ENCODE data around the gene GTF3C1. TPM values are rescaled to one million over a fixed set of nuclear protein-coding genes. Genes with fewer than 3 reads are reported as not detected.

GTF3C1 gene
- total RNA-seq, 6 experiments from 2014 or later: 66.6 to 86.1 (median 80.3) TPM

DNA sequence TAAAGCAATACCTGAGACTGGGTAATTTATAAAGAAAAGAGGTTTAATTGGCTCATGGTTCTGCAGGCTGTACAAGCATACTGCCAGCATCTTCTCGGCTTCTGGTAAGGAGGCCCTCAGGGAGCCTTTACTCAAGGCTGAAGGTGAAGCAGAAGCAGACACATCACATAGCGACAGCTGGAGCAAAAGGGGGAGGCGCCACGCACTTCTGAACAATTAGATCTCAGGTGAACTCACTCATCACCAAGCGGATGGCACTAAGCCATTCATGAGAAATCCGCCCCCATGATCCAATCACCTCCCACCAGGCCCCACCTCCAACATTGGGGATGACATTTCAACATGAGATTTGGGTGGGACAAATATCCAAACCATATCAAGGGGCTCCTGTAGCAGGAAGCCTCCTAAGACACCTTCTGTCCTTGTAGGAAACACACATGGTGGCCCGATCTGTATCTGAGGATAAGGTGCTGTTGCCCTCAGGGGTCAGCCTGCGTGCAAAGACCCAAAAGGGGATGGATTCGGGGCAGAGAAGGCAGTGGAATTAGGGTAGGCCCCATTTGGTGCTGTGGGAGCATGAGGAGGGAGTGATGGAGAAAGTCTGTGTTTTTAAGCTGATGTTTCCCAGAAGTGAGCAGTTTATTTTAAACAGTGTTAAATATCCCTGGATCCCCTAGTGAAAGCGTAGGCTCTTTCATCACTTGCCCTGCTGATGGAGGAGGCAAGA is 124.8 kb downstream of the GTF3C1 start:
- DNase-seq: no peak
- Mint-ChIP-seq H3K9me3 (peaks cover 32% of the 10 kb centered on the region), H3K4me1 (ENCODE audit: low read depth) (peaks cover 14% of the 10 kb centered on the region), H3K4me3 (no peak overlapping the region), H3K27me3 (ENCODE audit: insufficient read depth) (no peaks in the 10 kb centered on the region; the same call in 1 of the 2 replicates), H3K27ac (no peak overlapping the region), H3K36me3 (ENCODE audit: low read depth) (peaks cover 21% of the 10 kb centered on the region)
- TF ChIP-seq, protein P1, sequence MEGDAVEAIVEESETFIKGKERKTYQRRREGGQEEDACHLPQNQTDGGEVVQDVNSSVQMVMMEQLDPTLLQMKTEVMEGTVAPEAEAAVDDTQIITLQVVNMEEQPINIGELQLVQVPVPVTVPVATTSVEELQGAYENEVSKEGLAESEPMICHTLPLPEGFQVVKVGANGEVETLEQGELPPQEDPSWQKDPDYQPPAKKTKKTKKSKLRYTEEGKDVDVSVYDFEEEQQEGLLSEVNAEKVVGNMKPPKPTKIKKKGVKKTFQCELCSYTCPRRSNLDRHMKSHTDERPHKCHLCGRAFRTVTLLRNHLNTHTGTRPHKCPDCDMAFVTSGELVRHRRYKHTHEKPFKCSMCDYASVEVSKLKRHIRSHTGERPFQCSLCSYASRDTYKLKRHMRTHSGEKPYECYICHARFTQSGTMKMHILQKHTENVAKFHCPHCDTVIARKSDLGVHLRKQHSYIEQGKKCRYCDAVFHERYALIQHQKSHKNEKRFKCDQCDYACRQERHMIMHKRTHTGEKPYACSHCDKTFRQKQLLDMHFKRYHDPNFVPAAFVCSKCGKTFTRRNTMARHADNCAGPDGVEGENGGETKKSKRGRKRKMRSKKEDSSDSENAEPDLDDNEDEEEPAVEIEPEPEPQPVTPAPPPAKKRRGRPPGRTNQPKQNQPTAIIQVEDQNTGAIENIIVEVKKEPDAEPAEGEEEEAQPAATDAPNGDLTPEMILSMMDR (IDR thresholded peaks at IDR 0.05): no peak

DNA sequence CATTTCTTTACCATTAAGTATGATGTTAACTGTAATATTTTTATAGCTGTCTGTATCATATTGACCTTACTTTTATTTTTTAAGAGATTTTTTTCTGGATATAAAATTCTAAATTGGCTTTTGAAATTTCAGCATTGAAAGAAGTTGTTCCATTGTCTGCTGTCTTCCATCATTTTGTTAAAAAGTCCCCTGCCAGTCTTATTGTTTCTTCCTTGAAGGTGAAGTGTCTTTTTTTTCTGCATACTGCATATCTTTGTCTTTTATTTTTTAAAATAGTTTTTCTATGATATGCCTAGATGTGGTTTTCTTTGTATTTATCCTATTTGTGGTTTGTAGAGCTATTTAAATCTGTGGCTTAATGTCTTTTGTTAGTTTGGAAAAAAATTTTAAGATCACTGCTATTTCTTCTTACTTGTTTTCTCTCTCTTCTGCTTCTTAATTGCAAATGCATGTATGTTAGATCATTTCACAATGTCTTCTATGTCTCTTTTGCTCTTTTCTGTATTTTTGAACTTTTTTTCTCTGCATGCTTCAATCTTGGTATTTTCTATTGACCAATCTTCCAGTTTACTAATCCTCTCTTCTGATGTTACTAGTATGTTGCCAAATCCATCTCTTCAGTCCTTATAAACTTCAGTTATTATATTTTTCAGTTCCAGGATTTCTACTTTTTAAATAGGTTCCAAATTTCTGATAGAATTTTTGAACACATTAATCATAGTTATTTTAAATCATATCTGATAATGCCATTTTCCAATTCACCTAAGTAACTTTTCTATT is 127.6 kb downstream of the GTF3C1 start:
- TF ChIP-seq, protein P1 (IDR thresholded peaks at IDR 0.05): no peak
- peak; percentile 27 for DNase-seq
- peaks cover 21% of the 10 kb centered on the region for H3K36me3 Mint-ChIP-seq (ENCODE audit: low read depth)
- peaks cover 14% of the 10 kb centered on the region for H3K4me1 Mint-ChIP-seq (ENCODE audit: low read depth)
- H3K9me3 Mint-ChIP-seq: peaks cover 32% of the 10 kb centered on the region
- H3K27me3 Mint-ChIP-seq (ENCODE audit: insufficient read depth): no peaks in the 10 kb centered on the region; the same call in 1 of the 2 replicates
- H3K4me3 Mint-ChIP-seq: no peak overlapping the region
- no peak overlapping the region for H3K27ac Mint-ChIP-seq

DNA sequence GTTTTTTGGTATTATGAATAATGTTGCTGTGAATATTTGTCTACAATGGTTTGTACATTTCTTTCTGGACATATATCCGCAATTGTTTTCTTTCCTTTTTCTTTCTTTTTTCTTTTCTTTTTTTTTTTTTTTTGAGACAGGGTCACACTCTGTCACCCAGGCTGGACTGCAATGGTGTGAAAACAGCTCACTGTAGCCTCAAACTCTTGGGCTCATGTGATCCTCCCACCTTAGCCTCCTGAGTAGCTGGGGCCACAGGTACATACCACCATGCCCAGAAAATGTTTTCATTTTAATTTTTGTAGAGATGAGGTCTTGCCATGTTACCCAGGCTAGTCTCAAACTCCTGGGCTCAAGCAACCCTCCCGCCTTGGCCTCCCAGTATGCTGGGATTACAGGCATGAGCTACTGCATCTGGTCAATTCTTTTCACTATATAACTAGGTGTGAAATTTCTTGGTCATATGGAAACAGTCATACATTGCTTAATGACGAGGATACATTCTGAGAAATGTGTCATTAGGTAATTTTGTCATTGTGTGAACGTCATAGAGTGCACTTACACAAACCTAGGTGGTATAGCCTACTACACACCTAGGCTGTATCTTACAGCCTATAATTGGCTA is 132.6 kb downstream of the GTF3C1 start:
- TF ChIP-seq, protein P1 (IDR thresholded peaks at IDR 0.05): no peak
- Mint-ChIP-seq H3K27me3 (ENCODE audit: insufficient read depth) (no peaks in the 10 kb centered on the region), H3K4me1 (ENCODE audit: low read depth) (no peaks in the 10 kb centered on the region), H3K36me3 (ENCODE audit: low read depth) (peaks cover 22% of the 10 kb centered on the region), H3K4me3 (no peak overlapping the region), H3K9me3 (peaks cover 16% of the 10 kb centered on the region), H3K27ac (no peak overlapping the region)
- no peak for DNase-seq

DNA sequence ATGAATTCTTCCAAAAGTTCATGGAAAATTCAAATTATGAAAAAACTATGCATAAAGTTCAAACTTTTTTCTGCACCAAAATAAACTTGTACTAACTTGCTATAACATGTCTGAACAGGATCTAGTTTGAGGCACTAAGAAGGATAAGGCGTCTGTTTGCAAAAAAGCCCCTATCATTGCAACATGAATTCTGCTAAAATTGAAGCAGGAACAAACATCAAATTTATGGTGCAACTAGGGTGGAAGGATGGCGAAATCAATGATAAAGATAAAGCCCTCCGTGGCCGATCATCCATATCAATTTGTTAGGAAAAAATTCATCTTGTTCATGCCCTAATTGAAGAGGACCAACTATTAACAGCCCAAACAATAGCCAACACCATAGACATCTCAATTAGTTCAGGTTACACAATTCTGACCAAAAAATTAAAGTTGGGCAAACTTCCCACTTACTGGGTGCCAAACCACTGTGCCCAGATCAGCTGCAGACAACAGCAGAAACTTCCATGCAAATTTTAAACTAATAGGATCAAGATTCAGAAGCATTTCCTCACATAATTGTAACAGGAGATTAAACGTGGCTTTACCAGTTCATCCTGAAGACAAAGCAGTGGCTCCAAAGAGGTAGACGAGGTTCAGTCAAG is 134.8 kb downstream of the GTF3C1 start:
- H3K36me3 Mint-ChIP-seq (ENCODE audit: low read depth): peaks cover 11% of the 10 kb centered on the region
- no peaks in the 10 kb centered on the region for H3K27me3 Mint-ChIP-seq (ENCODE audit: insufficient read depth)
- H3K9me3 Mint-ChIP-seq: no peaks in the 10 kb centered on the region
- H3K4me3 Mint-ChIP-seq: no peak overlapping the region
- H3K4me1 Mint-ChIP-seq (ENCODE audit: low read depth): no peaks in the 10 kb centered on the region
- H3K27ac Mint-ChIP-seq: no peak overlapping the region
- TF ChIP-seq, protein P1 (IDR thresholded peaks at IDR 0.05): no peak
- no peak for DNase-seq

DNA sequence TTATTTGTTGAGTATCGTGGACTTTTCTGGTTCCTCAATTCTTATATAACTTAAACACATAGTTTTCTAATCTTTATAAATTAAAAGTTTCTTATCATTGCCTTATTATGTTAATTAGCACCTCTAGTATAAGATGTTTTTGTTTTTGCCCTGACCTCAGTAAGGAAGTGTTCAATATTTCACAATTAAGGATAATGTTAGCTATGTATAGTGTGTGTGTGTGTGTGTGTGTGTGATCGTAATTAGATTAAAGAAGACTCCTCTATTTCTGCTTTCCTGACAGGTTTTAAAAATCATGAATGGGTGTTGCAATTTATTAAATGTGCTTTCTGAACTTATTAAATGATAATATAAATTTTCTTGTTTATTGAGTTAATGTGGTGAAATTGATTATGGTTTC is 135.8 kb downstream of the GTF3C1 start:
- H3K9me3 Mint-ChIP-seq: no peaks in the 10 kb centered on the region
- H3K4me3 Mint-ChIP-seq: no peak overlapping the region
- TF ChIP-seq, protein P1 (IDR thresholded peaks at IDR 0.05): no peak
- H3K36me3 Mint-ChIP-seq (ENCODE audit: low read depth): peaks cover 11% of the 10 kb centered on the region
- no peak for DNase-seq
- no peaks in the 10 kb centered on the region for H3K27me3 Mint-ChIP-seq (ENCODE audit: insufficient read depth)
- no peak overlapping the region for H3K27ac Mint-ChIP-seq
- no peaks in the 10 kb centered on the region for H3K4me1 Mint-ChIP-seq (ENCODE audit: low read depth)
